Vagina (tissue), 2 donors: ENCODE measurements around the gene THOC1.

ENCODE experiments used
- CTCF ChIP-seq, 3 experiments: fragments of 450-650 bp in 2 of 3; fragments of 200-600 bp in 1 of 3; sonication (generic) in 1 of 3; IDR thresholded peaks; one replicate each; pipeline ENCODE4 v1.5.1; 2017 to 2019; ENCODE audit warnings: antibody characterized with exemption in 3 of 3, mild to moderate bottlenecking in 2 of 3, moderate library complexity in 2 of 3
- POLR2A ChIP-seq, 2 donors: fragments of 450-650 bp; IDR thresholded peaks; one replicate each; pipeline ENCODE4 v1.6.1; 2017; ENCODE audit warnings: antibody characterized with exemption in 2 of 2, mild to moderate bottlenecking in 2 of 2, moderate library complexity in 2 of 2

- TF ChIP-seq CTCF (IDR thresholded peaks at IDR 0.05) (no peak), POLR2A (IDR thresholded peaks at IDR 0.05) (no peak)
These were observed 49.8 kb upstream of the THOC1 start for GRCh38 chr18:317618-318017.
